ENCODE results near the gene EXD3.
A peak's percentile ranks its signal among the peaks of the same experiment; 100 is the strongest.

Gene EXD3

GRCh38 chr9:137313326-137313936, 109.5 kb downstream of the EXD3 start:
- no peak for DNase-seq

- no peak for DNase-seq
Measured at GRCh38 chr9:137312852-137313325, 110.1 kb downstream of the EXD3 start.

GRCh38 chr9:137311986-137312851, 110.7 kb downstream of the EXD3 start:
- no peak for DNase-seq

GRCh38 chr9:137311171-137311985, 111.6 kb downstream of the EXD3 start:
- DNase-seq, result peak in 1 of 2 experiments; percentile 52

- peak; percentile 64 to 82 for DNase-seq
Measured at GRCh38 chr9:137310189-137311052, 112.5 kb downstream of the EXD3 start.

GRCh38 chr9:137309368-137310188, 113.4 kb downstream of the EXD3 start:
- DNase-seq, result no peak

GRCh38 chr9:137308057-137308619, 114.8 kb downstream of the EXD3 start:
- peak in 1 of 2 experiments; percentile 44 for DNase-seq

GRCh38 chr9:137307255-137308056, 115.5 kb downstream of the EXD3 start:
- DNase-seq, result peak; percentile 65 to 82

- no peak for DNase-seq
Measured at GRCh38 chr9:137306850-137307254, 116.1 kb downstream of the EXD3 start.

GRCh38 chr9:137306066-137306849, 116.7 kb downstream of the EXD3 start:
- DNase-seq, result peak; percentile 67 to 80

- no peak for DNase-seq
Measured at GRCh38 chr9:137305798-137306065, 117.2 kb downstream of the EXD3 start.

GRCh38 chr9:137305060-137305797, 117.7 kb downstream of the EXD3 start:
- DNase-seq, result peak; percentile 69 to 81

GRCh38 chr9:137304383-137305059, 118.4 kb downstream of the EXD3 start:
- DNase-seq, result no peak

GRCh38 chr9:137303893-137304382, 119.0 kb downstream of the EXD3 start:
- no peak for DNase-seq

- DNase-seq, result peak in 1 of 2 experiments; percentile 22
Measured at GRCh38 chr9:137303151-137303892, 119.6 kb downstream of the EXD3 start.

GRCh38 chr9:137302449-137303150, 120.4 kb downstream of the EXD3 start:
- peak in 1 of 2 experiments; percentile 72 for DNase-seq

- DNase-seq, result peak; percentile 63 to 84
Measured at GRCh38 chr9:137302118-137302448, 120.9 kb downstream of the EXD3 start, which contains the start of gene NRARP. Gene NRARP (minus strand): TSS chr9:137302271. CDS start chr9:137301928, 343 bp downstream.
